ENCODE data around the gene FGGY. TPM values are rescaled to one million over a fixed set of nuclear protein-coding genes. Genes with fewer than 3 reads are reported as not detected.

FGGY gene
- total and polyA plus RNA-seq, 2 donors (not counting 1 experiment from before 2014, with no cell fraction given): 6.1 to 38.5 TPM

- Mint-ChIP-seq H3K27ac (no peak overlapping the region), H3K27me3 (no peaks in the 10 kb centered on the region), H3K4me3 (no peak overlapping the region), H3K9me3 (ENCODE audit: insufficient read depth) (no peaks in the 10 kb centered on the region), H3K4me1 (peaks cover 7% of the 10 kb centered on the region)
- no peak overlapping the region for H3K9ac ChIP-seq (ENCODE audit: low read length)
- DNase-seq (no peak), ATAC-seq (ENCODE audit: low read depth) (no peak)
- H3K79me2 ChIP-seq (ENCODE audit: control insufficient read depth, insufficient read depth, low read length): no peaks in the 10 kb centered on the region
- no peak overlapping the region for H3K4me2 ChIP-seq (replicated peaks; ENCODE audit: low read depth, low read length, poor library complexity, severe bottlenecking)
- peaks cover 5 to 7% of the 10 kb centered on the region in 2 donors for H3K4me1 ChIP-seq (ENCODE audit: control insufficient read depth in 2 of 2, insufficient read depth in 2 of 2, low read length in 2 of 2)
- H3K9me3 ChIP-seq (ENCODE audit: control extremely low read depth in 1 of 3, control insufficient read depth in 2 of 3, insufficient read depth in 1 of 3, low read length in 2 of 3): no peaks in the 10 kb centered on the region
- no peaks in the 10 kb centered on the region for H4K20me1 ChIP-seq (ENCODE audit: control insufficient read depth, insufficient read depth, low read length, poor library complexity, severe bottlenecking)
- no peak overlapping the region for H3K27ac ChIP-seq (ENCODE audit: low read length in 2 of 2)
- H3K36me3 ChIP-seq (replicated peaks in 1 of 2; ENCODE audit: control extremely low read depth in 1 of 2, control insufficient read depth in 1 of 2, extremely low read depth in 1 of 2, insufficient read depth in 2 of 2, low read length in 1 of 2): peaks cover 0 to 3% of the 10 kb centered on the region in 2 experiments
- no peak overlapping the region for H3K4me3 ChIP-seq (ENCODE audit: control extremely low read depth in 1 of 5, extremely low read depth in 1 of 5, insufficient read depth in 1 of 5, low read depth in 2 of 5, low read length in 4 of 5)
- POLR2A ChIA-PET: no interaction called here
- TF ChIP-seq EZH2 (IDR thresholded peaks at IDR 0.05; ENCODE audit: borderline replicate concordance, insufficient read depth, low read depth, low read length, poor library complexity, severe bottlenecking) (no peak), CTCF (IDR thresholded peaks at IDR 0.05) (no peak)
- H2AFZ ChIP-seq (ENCODE audit: insufficient read depth, low read depth, low read length, poor library complexity, severe bottlenecking): no peak overlapping the region
- CTCF ChIA-PET: no interaction called here
- intact Hi-C loops (cut with micrococcal nuclease): no loop called here
- WGBS (ENCODE audit: insufficient coverage): no CpG with 5 or more reads among the region's 1 CpG
- no peaks in the 10 kb centered on the region for H3K27me3 ChIP-seq (replicated peaks in 1 of 4; ENCODE audit: control extremely low read depth in 1 of 4, control insufficient read depth in 3 of 4, insufficient read depth in 4 of 4, low read length in 3 of 4)
Measured at GRCh38 chr1:59452026-59452425, 155.1 kb downstream of the FGGY start.

DNA sequence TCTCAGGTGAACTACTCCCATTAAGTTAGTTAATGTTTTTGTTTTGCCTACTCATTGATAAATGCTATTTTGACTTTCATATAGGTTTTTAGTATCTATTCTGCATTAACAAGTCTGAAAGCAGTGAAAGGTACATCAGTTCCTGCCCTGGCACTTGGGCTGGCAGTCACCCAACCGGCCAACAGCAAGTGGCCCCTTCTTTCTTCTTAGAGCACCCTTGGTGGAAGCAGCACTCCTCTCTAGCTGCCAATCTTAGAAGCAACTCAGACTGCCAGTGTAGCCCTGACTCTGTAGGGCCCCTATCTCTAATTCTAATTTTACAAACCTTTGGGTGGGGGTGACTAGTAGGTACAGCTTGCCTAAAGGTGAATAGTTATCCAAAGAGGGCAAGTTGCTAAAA is 155.7 kb downstream of the FGGY start:
- ATAC-seq (ENCODE audit: low read depth) (no peak), DNase-seq (no peak)
- H3K79me2 ChIP-seq (ENCODE audit: control insufficient read depth, insufficient read depth, low read length): no peaks in the 10 kb centered on the region
- no peaks in the 10 kb centered on the region for H3K9me3 ChIP-seq (ENCODE audit: control extremely low read depth in 1 of 3, control insufficient read depth in 2 of 3, insufficient read depth in 1 of 3, low read length in 2 of 3)
- CTCF ChIA-PET: no interaction called here
- TF ChIP-seq CTCF (IDR thresholded peaks at IDR 0.05): no peak
- TF ChIP-seq EZH2 (IDR thresholded peaks at IDR 0.05; ENCODE audit: borderline replicate concordance, insufficient read depth, low read depth, low read length, poor library complexity, severe bottlenecking): no peak
- no peak overlapping the region for H3K9ac ChIP-seq (ENCODE audit: low read length)
- WGBS (ENCODE audit: insufficient coverage): 91% methylated on average over 1 of the region's 1 CpG
- H3K27me3 Mint-ChIP-seq: no peaks in the 10 kb centered on the region
- peaks cover 0 to 3% of the 10 kb centered on the region in 2 experiments for H3K36me3 ChIP-seq (replicated peaks in 1 of 2; ENCODE audit: control extremely low read depth in 1 of 2, control insufficient read depth in 1 of 2, extremely low read depth in 1 of 2, insufficient read depth in 2 of 2, low read length in 1 of 2)
- no peak overlapping the region for H3K27ac Mint-ChIP-seq
- intact Hi-C loops (cut with micrococcal nuclease): no loop called here
- no peaks in the 10 kb centered on the region for H4K20me1 ChIP-seq (ENCODE audit: control insufficient read depth, insufficient read depth, low read length, poor library complexity, severe bottlenecking)
- peaks cover 7% of the 10 kb centered on the region for H3K4me1 Mint-ChIP-seq
- POLR2A ChIA-PET: no interaction called here
- no peak overlapping the region for H3K4me2 ChIP-seq (replicated peaks; ENCODE audit: low read depth, low read length, poor library complexity, severe bottlenecking)
- no peak overlapping the region for H3K4me3 ChIP-seq (ENCODE audit: control extremely low read depth in 1 of 5, extremely low read depth in 1 of 5, insufficient read depth in 1 of 5, low read depth in 2 of 5, low read length in 4 of 5)
- no peak overlapping the region for H3K27ac ChIP-seq (ENCODE audit: low read length in 2 of 2)
- no peaks in the 10 kb centered on the region for H3K27me3 ChIP-seq (replicated peaks in 1 of 4; ENCODE audit: control extremely low read depth in 1 of 4, control insufficient read depth in 3 of 4, insufficient read depth in 4 of 4, low read length in 3 of 4)
- no peak overlapping the region for H3K4me3 Mint-ChIP-seq
- no peak overlapping the region for H2AFZ ChIP-seq (ENCODE audit: insufficient read depth, low read depth, low read length, poor library complexity, severe bottlenecking)
- peaks cover 5 to 7% of the 10 kb centered on the region in 2 donors for H3K4me1 ChIP-seq (ENCODE audit: control insufficient read depth in 2 of 2, insufficient read depth in 2 of 2, low read length in 2 of 2)
- H3K9me3 Mint-ChIP-seq (ENCODE audit: insufficient read depth): no peaks in the 10 kb centered on the region
